ENCODE results near the gene PODN. TPM values are rescaled to one million over a fixed set of nuclear protein-coding genes. Genes with fewer than 3 reads are reported as not detected.

The PODN gene
- total RNA-seq, 1 donor from 2014 or later: 56.5 TPM

- no peaks in the 10 kb centered on the region for H3K36me3 ChIP-seq
- no peaks in the 10 kb centered on the region for H3K9me3 ChIP-seq
- intact Hi-C loops (cut with DNase I): no loop called here
- ATAC-seq (no peak), DNase-seq (peak; percentile 39)
- H3K27ac ChIP-seq: no peak overlapping the region
- TF ChIP-seq CTCF (IDR thresholded peaks at IDR 0.05): no peak
- no peaks in the 10 kb centered on the region for H3K4me1 ChIP-seq
- H3K4me3 ChIP-seq: no peak overlapping the region
- H3K27me3 ChIP-seq: no peaks in the 10 kb centered on the region
These were observed 17.2 kb downstream of the PODN start for GRCh38 chr1:53079251-53079650.

GRCh38 chr1:53080041-53080440 lies 18.0 kb downstream of the PODN start:
- no peak for TF ChIP-seq CTCF (IDR thresholded peaks at IDR 0.05)
- H3K27me3 ChIP-seq: no peaks in the 10 kb centered on the region
- DNase-seq: peak; percentile 35
- H3K27ac ChIP-seq: no peak overlapping the region
- no peaks in the 10 kb centered on the region for H3K9me3 ChIP-seq
- ATAC-seq: no peak
- no peaks in the 10 kb centered on the region for H3K36me3 ChIP-seq
- intact Hi-C loops (cut with DNase I): no loop called here
- H3K4me3 ChIP-seq: no peak overlapping the region
- H3K4me1 ChIP-seq: no peaks in the 10 kb centered on the region

GRCh38 chr1:53080769-53081168 lies 18.8 kb downstream of the PODN start:
- DNase-seq: peak; percentile 54
- H3K36me3 ChIP-seq: no peaks in the 10 kb centered on the region

GRCh38 chr1:53081384-53082066 lies 19.5 kb downstream of the PODN start:
- Histone ChIP-seq H3K27ac (no peak overlapping the region), H3K36me3 (no peaks in the 10 kb centered on the region), H3K4me1 (no peaks in the 10 kb centered on the region), H3K9me3 (no peaks in the 10 kb centered on the region), H3K4me3 (no peak overlapping the region), H3K27me3 (no peaks in the 10 kb centered on the region)
- intact Hi-C loops (cut with DNase I): no loop called here
- TF ChIP-seq CTCF (IDR thresholded peaks at IDR 0.05): no peak
- no peak for ATAC-seq
- no peak for DNase-seq

More at GRCh38 chr1:53080769-53081168, 18.8 kb downstream of the PODN start:
- no peak for TF ChIP-seq CTCF (IDR thresholded peaks at IDR 0.05)
- Histone ChIP-seq H3K4me1 (no peaks in the 10 kb centered on the region), H3K4me3 (no peak overlapping the region), H3K27me3 (no peaks in the 10 kb centered on the region), H3K9me3 (no peaks in the 10 kb centered on the region), H3K27ac (no peak overlapping the region)
- ATAC-seq: no peak
- intact Hi-C loops (cut with DNase I): no loop called here

- H3K36me3 ChIP-seq: no peaks in the 10 kb centered on the region
These were observed 20.9 kb downstream of the PODN start for GRCh38 chr1:53082826-53083455.

More at GRCh38 chr1:53082826-53083455, 20.9 kb downstream of the PODN start:
- Histone ChIP-seq H3K4me3 (no peak overlapping the region), H3K27me3 (no peaks in the 10 kb centered on the region), H3K27ac (no peak overlapping the region), H3K4me1 (no peaks in the 10 kb centered on the region), H3K9me3 (no peaks in the 10 kb centered on the region)
- DNase-seq (no peak), ATAC-seq (no peak)
- intact Hi-C loops (cut with DNase I): no loop called here
- TF ChIP-seq CTCF (IDR thresholded peaks at IDR 0.05): no peak
